ENCODE measurements around the gene SLC2A9.

SLC2A9 gene

GRCh38 chr4:10046471-10046870 lies 25.2 kb upstream of the SLC2A9 start:
- in situ Hi-C loops (cut with HindIII; ENCODE audit: low sequenced_read_pairs), result no loop called here

- in situ Hi-C loops (cut with HindIII; ENCODE audit: low sequenced_read_pairs), result no loop called here
Measured at GRCh38 chr4:10045481-10045880, 24.2 kb upstream of the SLC2A9 start.

GRCh38 chr4:10041036-10041435 lies 19.7 kb upstream of the SLC2A9 start:
- in situ Hi-C loops (cut with HindIII; ENCODE audit: low sequenced_read_pairs), result no loop called here

GRCh38 chr4:10040049-10040892 lies 19.0 kb upstream of the SLC2A9 start:
- in situ Hi-C loops (cut with HindIII; ENCODE audit: low sequenced_read_pairs), result no loop called here

GRCh38 chr4:10036807-10037342 lies 15.6 kb upstream of the SLC2A9 start:
- in situ Hi-C loops (cut with HindIII; ENCODE audit: low sequenced_read_pairs), result no loop called here

- in situ Hi-C loops (cut with HindIII; ENCODE audit: low sequenced_read_pairs), result no loop called here
Measured at GRCh38 chr4:10035130-10035529, 13.8 kb upstream of the SLC2A9 start.

GRCh38 chr4:10034612-10035104 lies 13.4 kb upstream of the SLC2A9 start:
- in situ Hi-C loops (cut with HindIII; ENCODE audit: low sequenced_read_pairs), result no loop called here

- in situ Hi-C loops (cut with HindIII; ENCODE audit: low sequenced_read_pairs), result no loop called here
Measured at GRCh38 chr4:10034136-10034535, 12.8 kb upstream of the SLC2A9 start.

- in situ Hi-C loops (cut with HindIII; ENCODE audit: low sequenced_read_pairs), result no loop called here
Measured at GRCh38 chr4:10033191-10033881, 12.0 kb upstream of the SLC2A9 start.

- in situ Hi-C loops (cut with HindIII; ENCODE audit: low sequenced_read_pairs), result no loop called here
Measured at GRCh38 chr4:10032625-10033024, 11.3 kb upstream of the SLC2A9 start.

- in situ Hi-C loops (cut with HindIII; ENCODE audit: low sequenced_read_pairs), result no loop called here
Measured at GRCh38 chr4:10031668-10032590, 10.6 kb upstream of the SLC2A9 start.

GRCh38 chr4:10030972-10031667 lies 9.8 kb upstream of the SLC2A9 start:
- in situ Hi-C loops (cut with HindIII; ENCODE audit: low sequenced_read_pairs), result no loop called here

- in situ Hi-C loops (cut with HindIII; ENCODE audit: low sequenced_read_pairs), result loop anchor here (5.0 kb wide), 1 partner anchor 38 kb away; no protein-coding TSS in a partner anchor
Measured at GRCh38 chr4:10029403-10029802, 8.1 kb upstream of the SLC2A9 start.

- in situ Hi-C loops (cut with HindIII; ENCODE audit: low sequenced_read_pairs), result loop anchor here (5.0 kb wide), 1 partner anchor 38 kb away; no protein-coding TSS in a partner anchor
Measured at GRCh38 chr4:10028910-10029309, 7.6 kb upstream of the SLC2A9 start.

GRCh38 chr4:10026485-10026884 lies 5.2 kb upstream of the SLC2A9 start:
- in situ Hi-C loops (cut with HindIII; ENCODE audit: low sequenced_read_pairs), result loop anchor here (5.0 kb wide), 1 partner anchor 41 kb away; no protein-coding TSS in a partner anchor

- in situ Hi-C loops (cut with HindIII; ENCODE audit: low sequenced_read_pairs), result loop anchor here (5.0 kb wide), 1 partner anchor 42 kb away; no protein-coding TSS in a partner anchor
Measured at GRCh38 chr4:10025230-10025806, 4.0 kb upstream of the SLC2A9 start.

GRCh38 chr4:10024303-10024702 lies 3.0 kb upstream of the SLC2A9 start:
- in situ Hi-C loops (cut with HindIII; ENCODE audit: low sequenced_read_pairs), result no loop called here

- in situ Hi-C loops (cut with HindIII; ENCODE audit: low sequenced_read_pairs), result no loop called here
Measured at GRCh38 chr4:10023806-10024205, 2.5 kb upstream of the SLC2A9 start.

GRCh38 chr4:10023050-10023419 lies 1.7 kb upstream of the SLC2A9 start:
- in situ Hi-C loops (cut with HindIII; ENCODE audit: low sequenced_read_pairs), result no loop called here

Measured in endothelial cell of hepatic sinusoid (primary cell).